ENCODE measurements around the gene OTOG. TPM values are rescaled to one million over a fixed set of nuclear protein-coding genes. Genes with fewer than 3 reads are reported as not detected.

OTOG gene
- total RNA-seq, 1 donor from 2014 or later = not detected

DNA sequence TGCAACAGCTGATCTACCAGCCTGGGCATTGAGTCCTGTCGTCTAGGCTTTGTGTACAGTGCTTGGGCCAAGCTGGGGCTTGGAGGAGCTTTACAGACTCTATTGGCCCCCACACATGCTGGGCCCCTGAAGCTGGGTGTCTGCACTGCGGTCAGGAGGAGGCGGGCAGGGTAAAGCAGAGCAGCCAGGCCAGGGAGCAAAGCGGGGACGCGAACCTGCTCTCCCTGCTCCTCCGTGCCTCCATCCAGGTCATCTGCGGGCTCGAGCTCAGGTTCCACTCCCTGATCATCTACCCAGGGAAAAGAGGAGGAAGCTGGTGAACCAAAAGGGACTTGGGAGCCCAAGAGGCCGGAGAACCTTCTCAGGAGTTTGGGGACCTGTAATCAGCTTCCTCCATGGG lies 29.9 kb upstream of the OTOG start:
- H3K27ac Mint-ChIP-seq = no peak overlapping the region
- H3K4me3 Mint-ChIP-seq = no peak overlapping the region
- ChIA-PET POLR2A (no interaction called here), CTCF (no interaction called here)
- TF ChIP-seq, protein P1, sequence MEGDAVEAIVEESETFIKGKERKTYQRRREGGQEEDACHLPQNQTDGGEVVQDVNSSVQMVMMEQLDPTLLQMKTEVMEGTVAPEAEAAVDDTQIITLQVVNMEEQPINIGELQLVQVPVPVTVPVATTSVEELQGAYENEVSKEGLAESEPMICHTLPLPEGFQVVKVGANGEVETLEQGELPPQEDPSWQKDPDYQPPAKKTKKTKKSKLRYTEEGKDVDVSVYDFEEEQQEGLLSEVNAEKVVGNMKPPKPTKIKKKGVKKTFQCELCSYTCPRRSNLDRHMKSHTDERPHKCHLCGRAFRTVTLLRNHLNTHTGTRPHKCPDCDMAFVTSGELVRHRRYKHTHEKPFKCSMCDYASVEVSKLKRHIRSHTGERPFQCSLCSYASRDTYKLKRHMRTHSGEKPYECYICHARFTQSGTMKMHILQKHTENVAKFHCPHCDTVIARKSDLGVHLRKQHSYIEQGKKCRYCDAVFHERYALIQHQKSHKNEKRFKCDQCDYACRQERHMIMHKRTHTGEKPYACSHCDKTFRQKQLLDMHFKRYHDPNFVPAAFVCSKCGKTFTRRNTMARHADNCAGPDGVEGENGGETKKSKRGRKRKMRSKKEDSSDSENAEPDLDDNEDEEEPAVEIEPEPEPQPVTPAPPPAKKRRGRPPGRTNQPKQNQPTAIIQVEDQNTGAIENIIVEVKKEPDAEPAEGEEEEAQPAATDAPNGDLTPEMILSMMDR (IDR thresholded peaks at IDR 0.05) = no peak
- intact Hi-C loops (cut with micrococcal nuclease) = no loop called here
- peaks cover 20% of the 10 kb centered on the region for H3K27me3 Mint-ChIP-seq
- no peaks in the 10 kb centered on the region for H3K4me1 Mint-ChIP-seq
- ATAC-seq (ENCODE audit: low read depth) (no peak), DNase-seq (no peak)
- H3K9me3 Mint-ChIP-seq = no peaks in the 10 kb centered on the region
- H3K36me3 Mint-ChIP-seq (ENCODE audit: low read depth) = no peaks in the 10 kb centered on the region

DNA sequence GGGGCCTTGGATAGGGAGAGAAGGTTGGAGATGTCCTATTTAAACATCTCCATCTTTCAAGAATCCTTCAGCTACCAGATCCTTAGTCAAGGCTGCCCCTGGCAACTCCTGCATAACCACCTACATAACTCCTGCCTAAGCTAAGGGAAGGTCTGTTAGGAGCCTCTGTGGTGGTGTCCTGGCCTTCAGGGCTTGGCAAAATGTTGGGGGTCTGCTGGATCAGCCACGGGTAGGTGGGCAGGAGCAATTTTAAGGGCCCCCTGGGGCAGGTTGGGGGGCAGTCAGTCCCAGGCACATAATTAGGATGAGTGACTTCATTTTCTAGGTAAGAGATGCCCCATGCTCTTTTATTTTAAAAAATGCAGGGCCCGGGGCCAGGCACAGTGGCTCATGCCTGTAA lies 28.7 kb upstream of the OTOG start:
- DNase-seq (no peak), ATAC-seq (ENCODE audit: low read depth) (no peak)
- ChIA-PET CTCF (no interaction called here), POLR2A (no interaction called here)
- Mint-ChIP-seq H3K4me3 (no peak overlapping the region), H3K27me3 (peaks cover 18% of the 10 kb centered on the region), H3K36me3 (ENCODE audit: low read depth) (no peaks in the 10 kb centered on the region), H3K4me1 (no peaks in the 10 kb centered on the region), H3K27ac (no peak overlapping the region), H3K9me3 (no peaks in the 10 kb centered on the region)
- intact Hi-C loops (cut with micrococcal nuclease) = no loop called here
- TF ChIP-seq, protein P1 (IDR thresholded peaks at IDR 0.05) = no peak

DNA sequence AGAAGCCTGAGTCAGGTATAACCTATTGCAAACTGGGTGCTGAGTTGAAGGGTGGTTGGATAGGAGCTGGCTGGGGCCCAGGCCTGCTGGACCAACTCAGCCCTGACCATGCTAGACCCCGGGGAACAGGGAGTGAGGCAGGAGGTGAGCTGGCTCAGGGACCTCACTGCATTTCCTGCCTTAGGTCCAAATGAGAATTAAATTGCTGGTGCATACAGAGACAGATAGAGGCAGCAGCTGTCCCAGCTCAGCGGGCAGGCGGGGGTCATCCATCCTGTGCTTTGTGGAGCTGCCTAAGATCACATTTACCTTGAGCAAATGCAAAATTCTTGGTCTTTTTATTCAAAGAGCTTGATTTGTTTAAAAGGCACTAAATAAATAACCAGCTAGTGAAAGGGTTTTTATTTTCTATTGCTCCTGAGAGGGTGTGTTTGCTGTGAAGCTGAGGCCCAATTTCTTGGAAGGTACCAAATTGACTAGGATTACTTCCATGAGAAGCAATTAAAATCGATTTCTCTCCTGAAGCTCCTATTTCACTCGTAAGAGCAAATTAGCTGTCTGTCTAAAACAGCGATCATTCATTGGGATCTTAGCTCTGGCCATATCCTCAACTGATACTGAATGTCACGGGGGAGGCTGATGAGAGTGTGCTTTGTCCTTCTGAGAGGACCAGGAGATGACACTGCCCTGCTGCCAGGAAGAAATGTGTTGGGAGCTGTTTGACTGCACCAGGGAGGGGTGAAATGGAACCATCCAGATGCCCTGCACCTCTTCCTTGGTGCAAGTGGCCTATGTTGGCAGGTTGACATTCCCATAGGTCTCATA lies 27.8 kb upstream of the OTOG start:
- ChIA-PET POLR2A (no interaction called here), CTCF (interaction anchor here (1.0 kb wide), 1 partner anchor 13 kb away, joined by 4 read pairs; no protein-coding TSS in a partner anchor)
- Mint-ChIP-seq H3K27ac (no peak overlapping the region), H3K4me3 (no peak overlapping the region), H3K4me1 (no peaks in the 10 kb centered on the region), H3K27me3 (peaks cover 18% of the 10 kb centered on the region), H3K36me3 (ENCODE audit: low read depth) (no peaks in the 10 kb centered on the region), H3K9me3 (no peaks in the 10 kb centered on the region)
- DNase-seq = no peak
- ATAC-seq (ENCODE audit: low read depth) = no peak
- intact Hi-C loops (cut with micrococcal nuclease) = no loop called here
- TF ChIP-seq, protein P1 (IDR thresholded peaks at IDR 0.05) = no peak

DNA sequence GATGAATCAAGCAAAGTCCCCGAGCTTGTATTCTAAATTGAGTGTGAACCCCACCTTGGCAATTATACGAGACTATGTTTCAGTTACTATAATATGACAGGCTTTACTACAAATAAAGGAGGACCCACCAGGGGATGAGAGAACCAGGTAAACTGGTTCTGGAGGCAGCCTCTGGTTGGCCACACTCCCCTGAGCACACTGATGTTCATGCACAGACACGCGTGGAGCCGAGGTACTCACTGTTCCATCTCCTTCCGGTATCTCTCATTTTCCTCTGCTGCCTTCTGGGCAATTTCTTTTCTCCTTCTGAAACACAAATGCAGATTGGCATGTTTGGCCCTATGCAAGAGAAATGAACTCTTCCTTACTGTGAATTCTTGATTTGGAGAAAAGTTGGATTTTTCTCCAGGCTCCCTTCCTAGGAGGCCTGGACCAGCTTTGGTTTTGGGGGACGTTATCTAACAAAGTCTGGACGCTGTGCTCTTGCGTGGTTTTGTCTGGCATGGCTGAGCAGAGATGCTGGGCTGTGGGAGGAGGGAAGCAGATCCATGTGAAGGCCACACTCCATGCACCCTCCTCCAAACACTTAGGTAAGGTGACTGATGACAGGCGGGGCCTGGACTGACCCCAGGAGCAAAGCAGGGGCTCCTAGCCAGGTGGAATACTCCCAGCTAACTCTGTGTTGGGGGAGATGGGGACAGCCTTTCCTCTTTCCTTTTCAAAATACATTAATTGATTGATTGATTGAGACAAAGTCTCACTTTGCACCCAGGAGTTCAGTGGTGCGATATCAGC lies 25.8 kb upstream of the OTOG start:
- TF ChIP-seq, protein P1 (IDR thresholded peaks at IDR 0.05) = no peak
- H3K9me3 Mint-ChIP-seq = no peaks in the 10 kb centered on the region
- CTCF ChIA-PET = interaction anchor here (1.4 kb wide), 1 partner anchor 17 kb away, joined by 3 read pairs; no protein-coding TSS in a partner anchor
- ATAC-seq (ENCODE audit: low read depth) = no peak
- DNase-seq = no peak
- H3K36me3 Mint-ChIP-seq (ENCODE audit: low read depth) = no peaks in the 10 kb centered on the region
- peaks cover 13% of the 10 kb centered on the region for H3K27me3 Mint-ChIP-seq
- no peak overlapping the region for H3K4me3 Mint-ChIP-seq
- no peaks in the 10 kb centered on the region for H3K4me1 Mint-ChIP-seq
- intact Hi-C loops (cut with micrococcal nuclease) = no loop called here
- POLR2A ChIA-PET = no interaction called here
- no peak overlapping the region for H3K27ac Mint-ChIP-seq

DNA sequence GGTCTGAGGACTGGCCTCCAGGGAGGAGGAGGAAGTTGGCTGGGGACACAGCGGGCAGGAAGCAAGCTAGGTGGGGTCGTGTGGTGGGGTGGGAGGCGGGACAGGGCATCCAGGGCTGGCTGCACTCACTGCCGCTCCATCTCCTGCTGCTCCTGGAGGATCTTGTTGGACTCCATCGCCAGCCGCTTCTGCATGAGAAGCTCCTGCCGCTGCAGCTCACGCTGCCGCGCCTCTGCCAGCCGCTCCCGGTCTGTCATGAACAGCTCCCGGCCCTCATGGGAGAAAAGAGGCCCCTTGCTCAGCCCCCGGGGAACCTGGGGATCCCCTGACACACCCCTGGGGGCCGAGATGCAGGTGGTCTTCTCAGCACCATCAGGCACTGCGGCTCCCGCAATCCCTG lies 24.4 kb upstream of the OTOG start:
- DNase-seq (no peak), ATAC-seq (ENCODE audit: low read depth) (no peak)
- ChIA-PET POLR2A (no interaction called here), CTCF (interaction anchor here (1.4 kb wide), 2 partner anchors 18 to 139 kb away, joined by 3 to 4 read pairs; no protein-coding TSS in a partner anchor)
- Mint-ChIP-seq H3K27me3 (peaks cover 7% of the 10 kb centered on the region), H3K4me1 (no peaks in the 10 kb centered on the region), H3K27ac (no peak overlapping the region), H3K36me3 (ENCODE audit: low read depth) (no peaks in the 10 kb centered on the region), H3K4me3 (no peak overlapping the region), H3K9me3 (no peaks in the 10 kb centered on the region)
- intact Hi-C loops (cut with micrococcal nuclease) = no loop called here
- TF ChIP-seq, protein P1 (IDR thresholded peaks at IDR 0.05) = no peak

All from activated B cell treated with CpG ODN at 0.5 μM for 24 hours (primary cell).